ENCODE measurements around the gene CPSF4. TPM values are rescaled to one million over a fixed set of nuclear protein-coding genes. Genes with fewer than 3 reads are reported as not detected.
"Not testable (repeated sequence)": the region's sequence is repeated elsewhere in the genome, so short reads cannot be mapped to it uniquely, and the experiment has no call there.

CPSF4 gene
- total RNA-seq, 1 donor from 2014 or later = 40.8 TPM

GRCh38 chr7:99490878-99491277 is 52.1 kb downstream of the CPSF4 start:
- DNase-seq (ENCODE audit: low spot score) = no peak

- no peak for DNase-seq (ENCODE audit: low spot score)
Observed at GRCh38 chr7:99493823-99494222, 55.1 kb downstream of the CPSF4 start.

- no peak for DNase-seq (ENCODE audit: low spot score)
Observed at GRCh38 chr7:99497766-99498545, 59.2 kb downstream of the CPSF4 start.

- no peak for DNase-seq (ENCODE audit: low spot score)
Observed at GRCh38 chr7:99498546-99498944, 59.8 kb downstream of the CPSF4 start.

GRCh38 chr7:99499371-99499720 is 60.6 kb downstream of the CPSF4 start:
- no peak for DNase-seq (ENCODE audit: low spot score)

- peak; percentile 91 for DNase-seq (ENCODE audit: low spot score)
Observed at GRCh38 chr7:99499721-99500636, 61.2 kb downstream of the CPSF4 start, which contains the start of gene ZNF394. Gene ZNF394, minus strand, starts transcription at chr7:99500281. Its CDS starts 188 bp downstream, at chr7:99500093.

GRCh38 chr7:99500637-99501009 is 61.9 kb downstream of the CPSF4 start:
- DNase-seq (ENCODE audit: low spot score) = no peak

- not testable (repeated sequence) for DNase-seq (ENCODE audit: low spot score)
Observed at GRCh38 chr7:99501236-99501635, 62.5 kb downstream of the CPSF4 start.

- DNase-seq (ENCODE audit: low spot score) = no peak
Observed at GRCh38 chr7:99504281-99504602, 65.5 kb downstream of the CPSF4 start.

- DNase-seq (ENCODE audit: low spot score) = peak; percentile 99
Observed at GRCh38 chr7:99504603-99505323, 66.0 kb downstream of the CPSF4 start, which contains the start of gene ZKSCAN5. Gene ZKSCAN5, plus strand, starts transcription at chr7:99504662. Its CDS starts 1,383 bp downstream, at chr7:99506045.

GRCh38 chr7:99505324-99505662 is 66.5 kb downstream of the CPSF4 start:
- DNase-seq (ENCODE audit: low spot score) = no peak

Other genes with a start within 250 kb of the CPSF4 start
- gene KPNA7, start 230.8 kb upstream of the CPSF4 start, total RNA-seq = not detected
- gene MYH16, start 166.1 kb upstream of the CPSF4 start, total RNA-seq = not detected
- 127 TPM for gene ARPC1A, start 113.0 kb upstream of the CPSF4 start, total RNA-seq
- gene ARPC1B, start 64.2 kb upstream of the CPSF4 start, total RNA-seq = 94.0 TPM
- gene PDAP1, start 30.3 kb upstream of the CPSF4 start, total RNA-seq = 95.1 TPM
- gene BUD31, start 30.0 kb upstream of the CPSF4 start, total RNA-seq = 104 TPM
- gene PTCD1, start 145 bp upstream of the CPSF4 start, total RNA-seq = 6.6 TPM
- 261 TPM for gene ATP5MF, start 27.2 kb downstream of the CPSF4 start, total RNA-seq
- gene ZNF789, start 33.9 kb downstream of the CPSF4 start, total RNA-seq = 20.6 TPM
- gene ZNF394, start 61.3 kb downstream of the CPSF4 start, total RNA-seq = 39.8 TPM
- gene ZKSCAN5, start 65.7 kb downstream of the CPSF4 start, total RNA-seq = 9.4 TPM
- gene FAM200A, start 113.2 kb downstream of the CPSF4 start, total RNA-seq = 8.7 TPM
- 96.5 TPM for gene ZNF655, start 119.7 kb downstream of the CPSF4 start, total RNA-seq
- gene TMEM225B, start 159.3 kb downstream of the CPSF4 start, total RNA-seq = 2.9 TPM
- 23.1 TPM for gene ZSCAN25, start 178.0 kb downstream of the CPSF4 start, total RNA-seq
- gene CYP3A5, start 241.1 kb downstream of the CPSF4 start, total RNA-seq = 104 TPM